B cell (primary cell): ENCODE measurements around the gene MMP14. TPM values are rescaled to one million over a fixed set of nuclear protein-coding genes. Genes with fewer than 3 reads are reported as not detected.

Source experiments
- ATAC-seq: fragments of 200-7000 bp; cut with Tn5 transposase; one replicate; pipeline ENCODE4 v1.10.0; 2021; ENCODE audit warnings: low read depth, mild to moderate bottlenecking, moderate number of reproducible peaks, moderate library complexity
- CTCF ChIA-PET: fragments of 350-600 bp; sonication (Branson Sonifier 250); formaldehyde crosslinking; loops from one replicate; lab custom pipeline; 2021; ENCODE audit warnings: antibody characterized with exemption, inconsistent platforms; lab: Charles Lee
- POLR2A ChIA-PET: fragments of 350-600 bp; sonication (Branson Sonifier 250); formaldehyde crosslinking; loops from one replicate; lab custom pipeline; 2021; ENCODE audit warnings: antibody characterized with exemption; lab: Charles Lee
- DNase-seq: peaks from one replicate; pipeline ENCODE4 v3.0.0; 2013
- H2AFZ ChIP-seq: 2 replicates; pipeline ENCODE4 v1.6.1; 2012; ENCODE audit warnings: mild to moderate bottlenecking, low read depth, low read length; ENCODE audit not compliant: insufficient read depth, poor library complexity, severe bottlenecking
- H3K27ac ChIP-seq, 2 donors: 1 replicate in 1 of 2; 2 replicates in 1 of 2; pipeline ENCODE4 v1.5.1; 2012 to 2013; ENCODE audit warnings: low read length in 2 of 2, mild to moderate bottlenecking in 2 of 2, moderate library complexity in 1 of 2
- H3K27me3 ChIP-seq, 4 experiments: fragments of 200-600 bp in 1 of 4; sonication (generic) in 1 of 4; replicated peaks in 1 of 4; 1 replicate in 2 of 4; 2 replicates in 2 of 4; pipeline versions ENCODE4 v1.6.1 to v1.7.0; 2013 to 2016; ENCODE audit warnings: low read length in 3 of 4, mild to moderate bottlenecking in 2 of 4, mixed read lengths in 1 of 4, moderate library complexity in 1 of 4; ENCODE audit not compliant: insufficient read depth in 4 of 4, control insufficient read depth in 3 of 4; ENCODE audit errors: control extremely low read depth in 1 of 4
- H3K36me3 ChIP-seq, 2 experiments: replicated peaks in 1 of 2; 1 replicate in 1 of 2; 2 replicates in 1 of 2; pipeline versions ENCODE4 v1.6.1 to v1.7.1; 2013; ENCODE audit warnings: low read length in 1 of 2; ENCODE audit not compliant: insufficient read depth in 2 of 2, control insufficient read depth in 1 of 2; ENCODE audit errors: control extremely low read depth in 1 of 2, extremely low read depth in 1 of 2
- H3K4me1 ChIP-seq, 2 donors: fragments of 200-600 bp in 1 of 2; sonication (generic) in 1 of 2; 1 replicate in 1 of 2; 2 replicates in 1 of 2; pipeline versions ENCODE4 v1.5.1 to v1.6.1; 2013 to 2017; ENCODE audit warnings: low read length in 2 of 2; ENCODE audit not compliant: control insufficient read depth in 2 of 2, insufficient read depth in 2 of 2
- H3K4me2 ChIP-seq: replicated peaks from 2 replicates; pipeline ENCODE3; 2012; ENCODE audit warnings: mild to moderate bottlenecking, low read depth, low read length; ENCODE audit not compliant: poor library complexity, severe bottlenecking
- H3K4me3 ChIP-seq, 5 experiments: fragments of 200-600 bp in 1 of 5; sonication (generic) in 1 of 5; 1 replicate in 3 of 5; 2 replicates in 2 of 5; pipeline versions ENCODE4 v1.5.1 to v1.7.0; 2011 to 2016; ENCODE audit warnings: low read length in 4 of 5, mild to moderate bottlenecking in 4 of 5, low read depth in 2 of 5, control low read depth in 1 of 5, moderate library complexity in 1 of 5; ENCODE audit not compliant: insufficient read depth in 1 of 5; ENCODE audit errors: control extremely low read depth in 1 of 5, extremely low read depth in 1 of 5
- H3K79me2 ChIP-seq: fragments of 200-600 bp; sonication (generic); one replicate; pipeline ENCODE4 v1.6.0; 2016; ENCODE audit warnings: low read length; ENCODE audit not compliant: control insufficient read depth, insufficient read depth
- H3K9ac ChIP-seq: fragments of 200-600 bp; sonication (generic); 2 replicates; pipeline ENCODE4 v1.6.1; 2017; ENCODE audit warnings: mild to moderate bottlenecking, low read length, moderate library complexity
- H3K9me3 ChIP-seq, 3 donors: one replicate each; pipeline versions ENCODE4 v1.6.1 to v1.7.1; 2013; ENCODE audit warnings: low read length in 2 of 3; ENCODE audit not compliant: control insufficient read depth in 2 of 3, insufficient read depth in 1 of 3; ENCODE audit errors: control extremely low read depth in 1 of 3
- H4K20me1 ChIP-seq: 2 replicates; pipeline ENCODE4 v1.6.0; 2012; ENCODE audit warnings: mild to moderate bottlenecking, low read length; ENCODE audit not compliant: insufficient read depth, control insufficient read depth, poor library complexity, severe bottlenecking
- H3K27ac Mint-ChIP-seq: one replicate; pipeline ENCODE4 v1.8.0; 2021; ENCODE audit warnings: mixed read lengths
- H3K27me3 Mint-ChIP-seq: one replicate; pipeline ENCODE4 v1.8.0; 2021; ENCODE audit warnings: mixed read lengths
- H3K4me1 Mint-ChIP-seq: one replicate; pipeline ENCODE4 v1.8.0; 2021; ENCODE audit warnings: mixed read lengths
- H3K4me3 Mint-ChIP-seq: one replicate; pipeline ENCODE4 v1.8.0; 2021; ENCODE audit warnings: mixed read lengths
- H3K9me3 Mint-ChIP-seq: one replicate; pipeline ENCODE4 v1.8.0; 2022; ENCODE audit warnings: mixed read lengths; ENCODE audit not compliant: insufficient read depth
- EZH2 ChIP-seq: IDR thresholded peaks from 2 replicates; pipeline ENCODE4 v1.6.1; 2012; ENCODE audit warnings: borderline replicate concordance, low read depth, mild to moderate bottlenecking, moderate library complexity, low read length; ENCODE audit not compliant: insufficient read depth, poor library complexity, severe bottlenecking
- WGBS: methylation state at CpG from one replicate; pipeline ENCODE4 v1.1.5; 2013; ENCODE audit warnings: missing lambda C conversion rate; ENCODE audit not compliant: insufficient coverage; 5-methylcytosine and 5-hydroxymethylcytosine counted together
- intact Hi-C: fragments of 100-400 bp; cut with micrococcal nuclease; formaldehyde crosslinking; loops from one replicate; pipeline ENCODE4 v1.10.0; 2022
- polyA plus RNA-seq: library from polyadenylated mRNA; depleted of rRNA; stranded (reverse); fragments of >200 nt; gene quantifications from 2 replicates; pipeline ENCODE4 v1.2.3, GENCODE V29; 2012
- total RNA-seq, 2 donors: library from RNA; stranded (reverse); fragments of 120-200 nt in 1 of 2; gene quantifications; 1 replicate in 1 of 2; 2 replicates in 1 of 2; pipeline versions ENCODE4 v1.2.3 to v1.2.4, GENCODE V29; 2013 to 2022
- TF ChIP-seq, protein P1 (sequence below): fragments of 200-600 bp; IDR thresholded peaks from one replicate; pipeline ENCODE4 v1.8.0; 2022; ENCODE audit warnings: antibody characterized with exemption, mild to moderate bottlenecking

Gene MMP14
- total and polyA plus RNA-seq, 2 donors (not counting 1 experiment from before 2014, with no cell fraction given): 1.0 to 3.5 TPM

DNA sequence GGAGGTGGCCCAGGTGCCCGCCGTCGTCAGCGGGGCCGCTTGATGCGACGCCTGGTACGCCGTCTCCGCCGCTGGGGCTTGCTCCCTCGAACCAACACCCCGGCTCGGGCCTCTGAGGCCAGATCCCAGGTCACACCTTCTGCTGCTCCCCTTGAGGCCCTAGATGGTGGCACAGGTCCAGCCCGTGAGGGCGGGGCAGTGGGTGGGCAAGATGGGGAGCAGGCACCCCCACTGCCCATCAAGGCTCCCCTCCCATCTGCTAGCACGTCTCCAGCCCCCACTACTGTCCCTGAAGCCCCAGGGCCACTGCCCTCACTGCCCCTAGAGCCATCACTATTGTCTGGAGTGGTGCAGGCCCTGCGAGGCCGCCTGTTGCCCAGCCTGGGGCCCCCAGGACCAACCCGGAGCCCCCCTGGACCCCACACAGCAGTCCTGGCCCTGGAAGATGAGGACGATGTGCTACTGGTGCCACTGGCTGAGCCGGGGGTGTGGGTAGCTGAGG, 40.7 kb downstream of the MMP14 start:
- ATAC-seq (no peak), DNase-seq (no peak)
- H3K4me2 ChIP-seq: no peak overlapping the region
- H3K27ac ChIP-seq: no peak overlapping the region
- intact Hi-C loops: no loop called here
- no peaks in the 10 kb centered on the region for H3K27me3 Mint-ChIP-seq
- WGBS: 97% methylated on average over 20 of the region's 22 CpGs
- H3K27me3 ChIP-seq: no peaks in the 10 kb centered on the region
- POLR2A ChIA-PET: no interaction called here
- H3K4me1 ChIP-seq: peaks cover 9 to 19% of the 10 kb centered on the region in 2 donors
- no peak overlapping the region for H3K4me3 ChIP-seq
- no peak overlapping the region for H3K27ac Mint-ChIP-seq
- peaks cover 32% of the 10 kb centered on the region for H3K4me1 Mint-ChIP-seq
- H3K9me3 Mint-ChIP-seq: no peaks in the 10 kb centered on the region
- TF ChIP-seq EZH2: no peak
- TF ChIP-seq, protein P1, sequence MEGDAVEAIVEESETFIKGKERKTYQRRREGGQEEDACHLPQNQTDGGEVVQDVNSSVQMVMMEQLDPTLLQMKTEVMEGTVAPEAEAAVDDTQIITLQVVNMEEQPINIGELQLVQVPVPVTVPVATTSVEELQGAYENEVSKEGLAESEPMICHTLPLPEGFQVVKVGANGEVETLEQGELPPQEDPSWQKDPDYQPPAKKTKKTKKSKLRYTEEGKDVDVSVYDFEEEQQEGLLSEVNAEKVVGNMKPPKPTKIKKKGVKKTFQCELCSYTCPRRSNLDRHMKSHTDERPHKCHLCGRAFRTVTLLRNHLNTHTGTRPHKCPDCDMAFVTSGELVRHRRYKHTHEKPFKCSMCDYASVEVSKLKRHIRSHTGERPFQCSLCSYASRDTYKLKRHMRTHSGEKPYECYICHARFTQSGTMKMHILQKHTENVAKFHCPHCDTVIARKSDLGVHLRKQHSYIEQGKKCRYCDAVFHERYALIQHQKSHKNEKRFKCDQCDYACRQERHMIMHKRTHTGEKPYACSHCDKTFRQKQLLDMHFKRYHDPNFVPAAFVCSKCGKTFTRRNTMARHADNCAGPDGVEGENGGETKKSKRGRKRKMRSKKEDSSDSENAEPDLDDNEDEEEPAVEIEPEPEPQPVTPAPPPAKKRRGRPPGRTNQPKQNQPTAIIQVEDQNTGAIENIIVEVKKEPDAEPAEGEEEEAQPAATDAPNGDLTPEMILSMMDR: no peak
- no peak overlapping the region for H3K9ac ChIP-seq
- peaks cover 47% of the 10 kb centered on the region for H4K20me1 ChIP-seq
- peaks cover 2 to 69% of the 10 kb centered on the region in 2 experiments for H3K36me3 ChIP-seq
- peaks cover 40% of the 10 kb centered on the region for H3K79me2 ChIP-seq
- CTCF ChIA-PET: interaction anchor here (1.1 to 7.9 kb wide), 3 partner anchors 23 to 42 kb away, joined by 3 to 111 read pairs (median 4); partner anchors contain the start of gene RBM23
- no peaks in the 10 kb centered on the region for H3K9me3 ChIP-seq
- no peak overlapping the region for H3K4me3 Mint-ChIP-seq
- no peak overlapping the region for H2AFZ ChIP-seq
